K562 (cell line): ENCODE data around the gene MAGI2. TPM values are rescaled to one million over a fixed set of nuclear protein-coding genes. Genes with fewer than 3 reads are reported as not detected.

ENCODE experiments used
- ATAC-seq: fragments of 200-7000 bp; cut with Tn5 transposase; 3 replicates; pipeline ENCODE4 v1.9.1; 2020; ENCODE audit warnings: moderate library complexity
- BruUV-seq: library from RNA; stranded (reverse); fragments of 400-500 nt; replicated peaks from 2 replicates; lab custom pipeline; 2021; lab: Mats Ljungman, UMichigan
- CTCF ChIA-PET: fragments of 300-600 bp; formaldehyde crosslinking; extraction: SDS; loops from one replicate; lab custom pipeline; 2021; ENCODE audit warnings: low intra/inter-chr PET ratio; lab: Yijun Ruan, JAX
- POLR2A ChIA-PET: fragments of 300-600, 350-650 bp; sonication (Branson Sonifier 250); formaldehyde crosslinking; extraction: SDS; loops from one replicate; lab custom pipeline; 2021; ENCODE audit warnings: antibody characterized with exemption, inconsistent platforms; lab: Yijun Ruan, JAX
- DNase-seq, 4 experiments: peaks; one replicate each; pipeline versions ENCODE4 v3.0.0 to v3.0.0-alpha.2; 2011 to 2018; ENCODE audit warnings: low spot score in 3 of 4, mixed read lengths in 3 of 4; ENCODE audit errors: extremely low read depth in 1 of 4
- FAIRE-seq: peaks from 2 replicates; lab custom pipeline; 2011; peaks lifted over from hg19 to GRCh38; lab: Jason Lieb, UNC
- H2AFZ ChIP-seq: 2 replicates; pipeline ENCODE4 v1.6.0; 2011; ENCODE audit warnings: low read depth, low read length, control low read depth, inconsistent platforms
- H3K27ac ChIP-seq: fragments of 200-600 bp; 3 replicates; pipeline ENCODE4 v1.8.0; 2011; ENCODE audit warnings: low read depth, mild to moderate bottlenecking, control low read depth, inconsistent platforms, low read length, moderate library complexity, mixed read lengths; ENCODE audit errors: extremely low read depth
- H3K27me3 ChIP-seq, 2 experiments: fragments of 300-600 bp in 1 of 2; 2 replicates in 1 of 2; 3 replicates in 1 of 2; pipeline versions ENCODE4 v1.6.0 to v1.8.0; 2011; ENCODE audit warnings: inconsistent platforms in 2 of 2, low read length in 2 of 2, mild to moderate bottlenecking in 1 of 2, mixed read lengths in 1 of 2, moderate library complexity in 1 of 2; ENCODE audit not compliant: control insufficient read depth in 2 of 2, insufficient read depth in 2 of 2
- H3K36me3 ChIP-seq: fragments of 300-600 bp; 3 replicates; pipeline ENCODE4 v1.8.0; 2011; ENCODE audit warnings: mild to moderate bottlenecking, low read length, inconsistent platforms; ENCODE audit not compliant: control insufficient read depth, insufficient read depth
- H3K4me1 ChIP-seq, 2 experiments: fragments of 200-600 bp in 1 of 2; replicated peaks in 1 of 2; 2 replicates in 1 of 2; 3 replicates in 1 of 2; pipeline versions ENCODE4 v1.5.1 to v1.8.0; 2011; ENCODE audit warnings: inconsistent platforms in 2 of 2, low read length in 2 of 2, mild to moderate bottlenecking in 1 of 2, mixed read lengths in 1 of 2, moderate library complexity in 1 of 2; ENCODE audit not compliant: control insufficient read depth in 2 of 2, insufficient read depth in 2 of 2
- H3K4me2 ChIP-seq: 2 replicates; pipeline ENCODE4 v1.6.1; 2011; ENCODE audit warnings: low read length, control low read depth, inconsistent platforms, mixed read lengths; ENCODE audit not compliant: insufficient read depth
- H3K4me3 ChIP-seq: fragments of 200-600 bp; sonication (generic), shearing (Covaris generic); 2 replicates; pipeline ENCODE4 v1.5.1; 2016; ENCODE audit warnings: control low read depth, inconsistent platforms
- H3K79me2 ChIP-seq: fragments of 200-600 bp; 3 replicates; pipeline ENCODE4 v1.8.0; 2011; ENCODE audit warnings: low read length, inconsistent platforms; ENCODE audit not compliant: control insufficient read depth, insufficient read depth
- H3K9ac ChIP-seq, 2 experiments: 2 replicates each; pipeline versions ENCODE4 v1.6.0 to v1.6.1; 2011; ENCODE audit warnings: low read depth in 2 of 2, low read length in 2 of 2, control low read depth in 1 of 2, inconsistent platforms in 1 of 2, mild to moderate bottlenecking in 1 of 2, mixed read lengths in 1 of 2; ENCODE audit not compliant: insufficient read depth in 1 of 2
- H3K9me1 ChIP-seq: one replicate; pipeline ENCODE4 v1.6.0; 2011; ENCODE audit warnings: inconsistent platforms, mild to moderate bottlenecking, low read length, moderate library complexity; ENCODE audit not compliant: control insufficient read depth, insufficient read depth
- H3K9me3 ChIP-seq: replicated peaks from 2 replicates; pipeline ENCODE4 v1.5.1; 2011; ENCODE audit warnings: low read depth, low read length, inconsistent platforms; ENCODE audit not compliant: control insufficient read depth, insufficient read depth
- H4K20me1 ChIP-seq: replicated peaks from 2 replicates; pipeline ENCODE4 v1.6.1; 2011; ENCODE audit warnings: low read length, inconsistent platforms, mixed read lengths; ENCODE audit not compliant: control insufficient read depth, insufficient read depth
- HSF4 ChIP-seq: fragments of 250-450 bp; sonication (Bioruptor Pico); IDR thresholded peaks from 2 replicates; pipeline ENCODE4 v2.1.2; 2022; ENCODE audit warnings: mild to moderate bottlenecking, moderate library complexity, borderline replicate concordance
- MAFF ChIP-seq: IDR thresholded peaks from 2 replicates; pipeline ENCODE4 v1.6.1; 2012; ENCODE audit warnings: low read length, improper control_type of control experiment
- MED1 ChIP-seq: sonication (generic); formaldehyde crosslinking; IDR thresholded peaks from 2 replicates; pipeline ENCODE4 v1.8.1; 2023; ENCODE audit warnings: missing genetic modification reagents, borderline replicate concordance
- MEF2A ChIP-seq: IDR thresholded peaks from 2 replicates; pipeline ENCODE4 v1.6.1; 2011; ENCODE audit warnings: low read depth, mild to moderate bottlenecking, low read length, moderate library complexity; ENCODE audit not compliant: control insufficient read depth
- MTA3 ChIP-seq: fragments of 450-650 bp; formaldehyde crosslinking; IDR thresholded peaks from 2 replicates; pipeline ENCODE4 v1.6.1; 2017; ENCODE audit warnings: mild to moderate bottlenecking, borderline replicate concordance
- NEUROD1 ChIP-seq: fragments of 150-350 bp; IDR thresholded peaks from 2 replicates; pipeline ENCODE4 v1.6.1; 2014; ENCODE audit warnings: borderline replicate concordance, low read length, low read depth; ENCODE audit not compliant: partially characterized antibody
- SRSF9 ChIP-seq: fragments of 200-400 bp; formaldehyde crosslinking; IDR thresholded peaks from 2 replicates; pipeline ENCODE4 v1.6.1; 2017; ENCODE audit warnings: low read depth, low read length, borderline replicate concordance
- STAG1 ChIP-seq: sonication (generic); formaldehyde crosslinking; IDR thresholded peaks from 2 replicates; pipeline ENCODE4 v1.5.0; 2020; ENCODE audit warnings: missing genetic modification reagents, borderline replicate concordance
- TAF7 ChIP-seq: fragments of 450-650 bp; IDR thresholded peaks from 2 replicates; pipeline ENCODE4 v1.6.1; 2016; ENCODE audit warnings: missing genetic modification characterization, missing compliant biosample characterization
- TCFL5 ChIP-seq: fragments of 250-450 bp; sonication (Bioruptor Pico); conservative IDR thresholded peaks from 2 replicates; pipeline ENCODE4 v1.6.1; 2021; ENCODE audit warnings: mild to moderate bottlenecking, moderate library complexity, matching md5 sums
- U2AF1 ChIP-seq: fragments of 200-400 bp; formaldehyde crosslinking; optimal IDR thresholded peaks from 2 replicates; pipeline ENCODE3; 2017; ENCODE audit warnings: mild to moderate bottlenecking, low read depth, low read length, moderate library complexity
- ZBED1 ChIP-seq: IDR thresholded peaks from 2 replicates; pipeline ENCODE4 v1.6.1; 2014
- ZNF146 ChIP-seq: IDR thresholded peaks from one replicate; pipeline ENCODE4 v1.6.1; 2018; ENCODE audit warnings: missing compliant biosample characterization; ENCODE audit not compliant: unreplicated experiment
- ZNF239 ChIP-seq: fragments of 250-450 bp; sonication (Bioruptor Pico); IDR thresholded peaks from 2 replicates; pipeline ENCODE4 v1.4.0; 2020; ENCODE audit warnings: mild to moderate bottlenecking
- ZNF830 ChIP-seq: fragments of 250-450 bp; sonication (Bioruptor Pico); IDR thresholded peaks from 2 replicates; pipeline ENCODE4 v1.5.0; 2021; ENCODE audit warnings: mild to moderate bottlenecking
- WGBS: fragments of 100-300 bp; shearing (Covaris generic); methylation state at CpG from one replicate; pipeline ENCODE4 v1.1.6; 2016; ENCODE audit warnings: low coverage, mixed read lengths; ENCODE audit not compliant: insufficient coverage; ENCODE audit errors: missing lambda C conversion rate; 5-methylcytosine and 5-hydroxymethylcytosine counted together
- in situ Hi-C: fragments of 300-500 bp; cut with MboI; formaldehyde crosslinking; loops from 4 replicates; pipeline ENCODE4 v1.15.0; 2018; ENCODE audit warnings: inconsistent platforms, mixed read lengths
- intact Hi-C: fragments of 100-400 bp; cut with micrococcal nuclease; formaldehyde crosslinking; loops from 2 replicates; pipeline ENCODE4 v1.14.2; 2022
- polyA plus RNA-seq, 8 experiments: library from polyadenylated mRNA; depleted of rRNA in 4 of 8; stranded (reverse) in 5 of 8; unstranded in 3 of 8; fragments of >200 nt; fragmentation: Nextera tagmentation in 2 of 8; fragmentation: Illumina TruSeq in 1 of 8; extraction: Ambion mirVana in 2 of 8; extraction: Trizol in 1 of 8; gene quantifications; 2 replicates each; pipeline versions ENCODE4 v1.2.1 to v1.2.3, GENCODE V29; 2011 to 2014; ENCODE audit warnings: inconsistent platforms in 1 of 8, missing spikeins in 1 of 8
- total RNA-seq, 7 experiments: library from RNA; depleted of rRNA in 6 of 7; stranded (reverse); fragments of >200 nt in 6 of 7; fragmentation: Illumina TruSeq in 2 of 7; extraction: Trizol in 2 of 7; gene quantifications; 2 replicates each; pipeline versions ENCODE4 v1.2.1 to v1.2.3, GENCODE V29; 2011 to 2021; ENCODE audit warnings: low replicate concordance in 1 of 7
- TF ChIP-seq, protein P1 (sequence below): sonication (generic); formaldehyde crosslinking; IDR thresholded peaks from 2 replicates; pipeline ENCODE4 v1.8.0; 2022; ENCODE audit warnings: mild to moderate bottlenecking, low read depth, missing genetic modification reagents
- TF ChIP-seq, protein P2 (sequence below): IDR thresholded peaks from 2 replicates; pipeline ENCODE4 v1.6.1; 2016; ENCODE audit warnings: missing genetic modification characterization, missing compliant biosample characterization
- TF ChIP-seq, protein P3 (sequence below): sonication (generic); formaldehyde crosslinking; IDR thresholded peaks from 2 replicates; pipeline ENCODE4 v1.8.0; 2022; ENCODE audit warnings: missing genetic modification reagents, mild to moderate bottlenecking, moderate library complexity, borderline replicate concordance

Gene MAGI2
- total and polyA plus RNA-seq, 9 of the 15 experiments (the other 6 are each of a cell fraction or from before 2014, with no cell fraction given), result 0.27 to 1.4 (median 0.70) TPM

DNA sequence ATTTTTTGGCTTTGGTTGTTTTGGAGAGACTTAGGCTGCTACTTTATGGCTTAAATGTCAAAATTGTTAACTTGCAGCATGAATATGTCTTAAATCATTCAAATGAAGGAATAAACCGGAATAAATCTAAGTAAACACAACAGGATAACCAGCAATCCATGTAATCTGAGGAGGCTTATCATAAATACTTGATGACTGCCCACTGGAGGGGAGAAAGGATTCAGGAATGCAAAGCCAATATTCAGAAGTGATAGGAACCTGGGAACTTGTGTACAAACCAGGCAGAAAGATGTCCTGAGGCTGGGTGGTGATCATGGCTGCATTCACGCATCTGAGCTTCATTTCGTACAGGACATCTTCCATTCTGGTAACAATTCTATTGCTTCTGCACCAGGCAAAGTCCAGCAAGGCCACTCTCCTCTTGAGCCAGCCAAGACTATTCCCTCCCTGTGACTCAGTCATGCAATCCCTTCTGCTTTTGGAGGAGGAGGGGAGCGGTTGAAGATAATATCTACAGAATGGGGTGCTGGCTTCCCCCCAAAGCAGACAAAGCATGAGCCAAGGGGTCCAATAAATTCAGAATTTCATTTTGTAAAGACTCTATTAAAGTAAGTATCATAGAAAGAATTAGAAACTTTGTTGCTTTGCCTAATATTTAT, 1280.4 kb downstream of the MAGI2 start:
- Histone ChIP-seq H3K4me1 (no peaks in the 10 kb centered on the region), H4K20me1 (no peaks in the 10 kb centered on the region), H3K27ac (no peak overlapping the region), H3K4me2 (no peak overlapping the region), H3K9me3 (no peaks in the 10 kb centered on the region), H3K27me3 (peaks cover 0 to 5% of the 10 kb centered on the region in 2 experiments; a peak in 2 of 5 replicates), H3K9me1 (no peaks in the 10 kb centered on the region), H3K4me3 (no peak overlapping the region), H3K79me2 (no peaks in the 10 kb centered on the region), H3K36me3 (no peaks in the 10 kb centered on the region), H3K9ac (no peak overlapping the region), H2AFZ (no peak overlapping the region)
- ATAC-seq (no peak), FAIRE-seq (no peak), DNase-seq (no peak)
- POLR2A ChIA-PET, result interaction anchor here (0.5 kb wide), 1 partner anchor 800 kb away, joined by 4 read pairs; no protein-coding TSS in a partner anchor
- intact Hi-C loops (no loop called here), in situ Hi-C loops (no loop called here)
- TF ChIP-seq ZNF239 (CRISPR knock-in tag) (no peak), NEUROD1 (no peak), MED1 (CRISPR knock-in tag) (no peak), MEF2A (no peak), TAF7 (tag) (no peak), HSF4 (CRISPR knock-in tag) (no peak), MTA3 (no peak), TCFL5 (CRISPR knock-in tag) (no peak), U2AF1 (no peak), ZBED1 (no peak), ZNF146 (no peak), MAFF (no peak), SRSF9 (no peak), STAG1 (CRISPR knock-in tag) (no peak), ZNF830 (CRISPR knock-in tag) (no peak)
- TF ChIP-seq, protein P1, sequence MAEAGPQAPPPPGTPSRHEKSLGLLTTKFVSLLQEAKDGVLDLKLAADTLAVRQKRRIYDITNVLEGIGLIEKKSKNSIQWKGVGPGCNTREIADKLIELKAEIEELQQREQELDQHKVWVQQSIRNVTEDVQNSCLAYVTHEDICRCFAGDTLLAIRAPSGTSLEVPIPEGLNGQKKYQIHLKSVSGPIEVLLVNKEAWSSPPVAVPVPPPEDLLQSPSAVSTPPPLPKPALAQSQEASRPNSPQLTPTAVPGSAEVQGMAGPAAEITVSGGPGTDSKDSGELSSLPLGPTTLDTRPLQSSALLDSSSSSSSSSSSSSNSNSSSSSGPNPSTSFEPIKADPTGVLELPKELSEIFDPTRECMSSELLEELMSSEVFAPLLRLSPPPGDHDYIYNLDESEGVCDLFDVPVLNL (CRISPR knock-in tag), result no peak
- TF ChIP-seq, protein P2, sequence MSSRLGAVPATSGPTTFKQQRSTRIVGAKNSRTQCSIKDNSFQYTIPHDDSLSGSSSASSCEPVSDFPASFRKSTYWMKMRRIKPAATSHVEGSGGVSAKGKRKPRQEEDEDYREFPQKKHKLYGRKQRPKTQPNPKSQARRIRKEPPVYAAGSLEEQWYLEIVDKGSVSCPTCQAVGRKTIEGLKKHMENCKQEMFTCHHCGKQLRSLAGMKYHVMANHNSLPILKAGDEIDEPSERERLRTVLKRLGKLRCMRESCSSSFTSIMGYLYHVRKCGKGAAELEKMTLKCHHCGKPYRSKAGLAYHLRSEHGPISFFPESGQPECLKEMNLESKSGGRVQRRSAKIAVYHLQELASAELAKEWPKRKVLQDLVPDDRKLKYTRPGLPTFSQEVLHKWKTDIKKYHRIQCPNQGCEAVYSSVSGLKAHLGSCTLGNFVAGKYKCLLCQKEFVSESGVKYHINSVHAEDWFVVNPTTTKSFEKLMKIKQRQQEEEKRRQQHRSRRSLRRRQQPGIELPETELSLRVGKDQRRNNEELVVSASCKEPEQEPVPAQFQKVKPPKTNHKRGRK (tag), result no peak
- TF ChIP-seq, protein P3, sequence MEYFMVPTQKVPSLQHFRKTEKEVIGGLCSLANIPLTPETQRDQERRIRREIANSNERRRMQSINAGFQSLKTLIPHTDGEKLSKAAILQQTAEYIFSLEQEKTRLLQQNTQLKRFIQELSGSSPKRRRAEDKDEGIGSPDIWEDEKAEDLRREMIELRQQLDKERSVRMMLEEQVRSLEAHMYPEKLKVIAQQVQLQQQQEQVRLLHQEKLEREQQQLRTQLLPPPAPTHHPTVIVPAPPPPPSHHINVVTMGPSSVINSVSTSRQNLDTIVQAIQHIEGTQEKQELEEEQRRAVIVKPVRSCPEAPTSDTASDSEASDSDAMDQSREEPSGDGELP (CRISPR knock-in tag), result no peak
- 0% methylated on average over 4 of the region's 4 CpGs for WGBS
- no TSS peak for BruUV-seq
- CTCF ChIA-PET, result no interaction called here
